Immature natural killer cell (primary cell): ENCODE results near the gene AKNAD1. TPM values are rescaled to one million over a fixed set of nuclear protein-coding genes. Genes with fewer than 3 reads are reported as not detected.
"Not testable (repeated sequence)": the region's sequence is repeated elsewhere in the genome, so short reads cannot be mapped to it uniquely, and the experiment has no call there.

Source experiments
- DNase-seq, 3 donors: peaks; one replicate each; pipeline ENCODE4 v3.0.0; 2022; ENCODE audit warnings: mixed read lengths in 1 of 3
- H3K27ac Mint-ChIP-seq, 6 donors: one replicate each; pipeline ENCODE4 v1.8.0; 2020; ENCODE audit warnings: mixed read lengths in 6 of 6, mild to moderate bottlenecking in 5 of 6, inconsistent platforms in 4 of 6, moderate library complexity in 3 of 6
- H3K27me3 Mint-ChIP-seq, 3 donors: one replicate each; pipeline ENCODE4 v1.8.0; 2020 to 2021; ENCODE audit warnings: low read depth in 3 of 3, mild to moderate bottlenecking in 3 of 3, mixed read lengths in 3 of 3, moderate library complexity in 3 of 3, inconsistent platforms in 1 of 3
- H3K36me3 Mint-ChIP-seq, 3 donors: one replicate each; pipeline ENCODE4 v1.8.0; 2020; ENCODE audit warnings: mixed read lengths in 3 of 3, inconsistent platforms in 2 of 3, mild to moderate bottlenecking in 2 of 3
- H3K4me1 Mint-ChIP-seq, 2 donors: one replicate each; pipeline ENCODE4 v1.8.0; 2020; ENCODE audit warnings: inconsistent platforms in 2 of 2, mild to moderate bottlenecking in 2 of 2, mixed read lengths in 2 of 2, moderate library complexity in 1 of 2
- H3K4me3 Mint-ChIP-seq, 5 donors: one replicate each; pipeline ENCODE4 v1.8.0; 2020; ENCODE audit warnings: mild to moderate bottlenecking in 5 of 5, mixed read lengths in 5 of 5, inconsistent platforms in 3 of 5, moderate library complexity in 3 of 5
- H3K9me3 Mint-ChIP-seq, 6 donors: one replicate each; pipeline ENCODE4 v1.8.0; 2020; ENCODE audit warnings: mild to moderate bottlenecking in 6 of 6, mixed read lengths in 6 of 6, inconsistent platforms in 4 of 6, moderate library complexity in 3 of 6
- polyA plus RNA-seq, 3 donors: library from polyadenylated mRNA; unstranded; fragments of 300-500 nt; fragmentation: Illumina TruSeq; gene quantifications; one replicate each; pipeline ENCODE4 v1.2.3, GENCODE V29; 2021

AKNAD1 gene, protein sequence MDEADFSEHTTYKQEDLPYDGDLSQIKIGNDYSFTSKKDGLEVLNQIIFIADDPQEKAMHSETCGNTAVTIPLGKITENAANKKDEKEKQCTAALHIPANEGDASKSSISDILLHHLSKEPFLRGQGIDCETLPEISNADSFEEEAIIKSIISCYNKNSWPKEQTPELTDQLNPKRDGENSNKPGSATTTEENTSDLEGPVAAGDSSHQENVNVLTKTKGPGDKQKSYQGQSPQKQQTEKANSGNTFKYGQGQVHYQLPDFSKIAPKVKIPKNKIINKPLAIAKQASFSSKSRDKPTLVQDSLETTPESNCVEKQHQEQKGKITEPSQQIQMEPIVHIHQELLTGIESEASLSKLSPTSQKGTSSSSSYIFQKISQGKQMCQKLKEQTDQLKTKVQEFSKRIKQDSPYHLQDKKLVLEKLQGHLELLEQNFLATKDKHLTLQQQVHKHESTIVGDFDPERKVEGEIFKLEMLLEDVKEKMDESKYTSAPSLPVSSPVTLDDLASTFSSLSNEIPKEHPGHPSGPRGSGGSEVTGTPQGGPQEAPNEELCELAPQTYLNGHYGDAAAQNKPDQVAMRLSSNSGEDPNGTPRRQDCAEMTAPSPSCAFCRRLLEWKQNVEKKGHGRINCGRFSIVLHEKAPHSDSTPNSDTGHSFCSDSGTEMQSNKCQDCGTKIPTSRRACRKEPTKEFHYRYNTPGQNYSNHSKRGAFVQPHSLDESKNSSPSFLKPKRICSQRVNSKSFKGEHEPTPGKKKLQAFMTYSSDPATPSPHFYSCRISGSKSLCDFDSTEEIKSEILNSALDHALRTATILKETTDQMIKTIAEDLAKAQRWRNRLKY
- not detected for polyA plus RNA-seq

DNA sequence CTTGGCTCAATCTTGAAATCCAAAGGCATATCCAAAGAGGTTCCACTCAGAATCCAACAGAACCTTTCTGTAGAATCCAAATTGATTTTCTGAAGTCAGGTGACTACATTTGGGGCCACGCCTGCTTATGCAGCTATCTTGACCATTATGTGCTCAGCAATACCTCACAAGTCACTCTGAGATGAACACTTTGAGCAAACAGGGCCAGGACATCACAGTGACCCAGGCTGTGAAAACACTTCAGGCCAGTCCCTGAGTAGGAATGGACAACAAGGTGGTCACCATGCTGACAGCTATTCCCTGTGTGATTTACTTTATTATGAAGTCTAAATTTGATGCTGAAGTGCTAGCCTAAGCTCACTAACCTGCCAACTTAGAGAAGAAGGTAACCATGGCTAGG lies at the start of gene AKNAD1:
TSS of gene AKNAD1 (minus strand) at position 101 of the 400 bp plus-strand sequence. CDS start 4,430 bp downstream, outside the sequence.
- H3K27me3 Mint-ChIP-seq: peaks cover 0 to 14% (median 4%) of the 10 kb centered on the region in 3 donors
- no peak within 1 kb of the TSS for H3K27ac Mint-ChIP-seq
- no peak within 1 kb of the TSS for H3K4me3 Mint-ChIP-seq
- peaks cover 9 to 10% of the 10 kb centered on the region in 2 donors for H3K4me1 Mint-ChIP-seq
- DNase-seq: no peak
- H3K9me3 Mint-ChIP-seq: no peaks in the 10 kb centered on the region
- H3K36me3 Mint-ChIP-seq: no peaks in the 10 kb centered on the region

DNA sequence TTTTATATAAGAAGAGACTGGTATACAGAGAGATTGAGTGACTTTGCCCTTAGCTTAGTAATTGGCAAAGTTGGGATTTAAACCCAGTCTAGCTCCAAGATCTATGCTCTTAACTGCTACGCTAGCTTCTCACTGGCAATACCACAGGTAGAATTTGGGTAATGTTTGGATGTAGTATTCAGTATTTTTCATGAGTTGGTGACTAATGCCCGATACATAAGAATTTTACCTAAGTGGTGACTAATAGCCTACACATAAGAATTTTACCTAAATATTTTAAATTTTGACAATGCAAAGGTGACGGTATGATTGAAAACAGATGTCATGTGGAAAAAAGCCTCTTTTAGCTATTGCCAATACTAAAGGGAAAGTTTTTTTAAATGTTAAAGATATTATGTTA lies 44.2 kb upstream of the AKNAD1 start:
- DNase-seq: no peak
- no peak overlapping the region for H3K27ac Mint-ChIP-seq
- H3K4me3 Mint-ChIP-seq: no peak overlapping the region
- no peaks in the 10 kb centered on the region for H3K4me1 Mint-ChIP-seq
- H3K9me3 Mint-ChIP-seq: no peaks in the 10 kb centered on the region
- peaks cover 0 to 3% (median 0%) of the 10 kb centered on the region in 3 donors for H3K27me3 Mint-ChIP-seq
- H3K36me3 Mint-ChIP-seq: peaks cover 0 to 6% (median 0%) of the 10 kb centered on the region in 3 donors

DNA sequence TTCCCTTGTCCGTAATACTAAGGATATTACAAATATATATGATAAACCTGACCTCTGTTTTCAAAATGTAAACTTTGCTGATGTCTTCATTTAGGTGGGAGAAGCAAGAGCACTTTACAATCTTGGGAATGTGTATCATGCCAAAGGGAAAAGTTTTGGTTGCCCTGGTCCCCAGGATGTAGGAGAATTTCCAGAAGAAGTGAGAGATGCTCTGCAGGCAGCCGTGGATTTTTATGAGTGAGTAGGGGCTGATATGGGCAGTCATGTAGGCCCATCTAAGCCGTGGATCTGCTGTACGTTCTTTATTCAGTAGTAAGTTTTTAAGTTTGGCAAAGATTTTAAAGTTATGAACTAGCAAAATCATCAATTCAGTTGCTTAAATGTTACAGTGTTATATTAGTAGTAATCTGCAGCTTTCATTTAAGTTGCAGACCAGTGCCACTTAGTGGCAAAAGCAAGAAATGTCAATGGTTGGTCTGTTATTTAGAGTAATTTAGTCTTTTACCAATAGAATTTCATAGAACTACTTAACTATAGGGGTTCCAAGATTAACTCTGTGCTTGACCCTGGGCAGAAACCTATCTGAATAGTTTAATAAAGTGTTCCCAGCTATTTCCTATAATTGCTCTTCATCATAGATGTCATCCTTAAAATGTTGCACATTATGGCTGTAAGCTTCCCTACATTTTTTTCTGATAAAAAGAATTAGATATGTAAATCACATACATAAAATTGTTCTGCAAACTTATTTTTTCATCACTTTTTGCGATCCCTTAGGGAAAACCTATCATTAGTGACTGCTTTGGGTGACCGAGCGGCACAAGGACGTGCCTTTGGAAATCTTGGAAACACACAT lies 41.2 kb upstream of the AKNAD1 start:
- no peaks in the 10 kb centered on the region for H3K27me3 Mint-ChIP-seq
- no peaks in the 10 kb centered on the region for H3K36me3 Mint-ChIP-seq
- peak; percentile 47 to 58 (median 49) for DNase-seq
- H3K27ac Mint-ChIP-seq: no peak overlapping the region
- no peaks in the 10 kb centered on the region for H3K9me3 Mint-ChIP-seq
- no peak overlapping the region for H3K4me3 Mint-ChIP-seq
- H3K4me1 Mint-ChIP-seq: no peaks in the 10 kb centered on the region

DNA sequence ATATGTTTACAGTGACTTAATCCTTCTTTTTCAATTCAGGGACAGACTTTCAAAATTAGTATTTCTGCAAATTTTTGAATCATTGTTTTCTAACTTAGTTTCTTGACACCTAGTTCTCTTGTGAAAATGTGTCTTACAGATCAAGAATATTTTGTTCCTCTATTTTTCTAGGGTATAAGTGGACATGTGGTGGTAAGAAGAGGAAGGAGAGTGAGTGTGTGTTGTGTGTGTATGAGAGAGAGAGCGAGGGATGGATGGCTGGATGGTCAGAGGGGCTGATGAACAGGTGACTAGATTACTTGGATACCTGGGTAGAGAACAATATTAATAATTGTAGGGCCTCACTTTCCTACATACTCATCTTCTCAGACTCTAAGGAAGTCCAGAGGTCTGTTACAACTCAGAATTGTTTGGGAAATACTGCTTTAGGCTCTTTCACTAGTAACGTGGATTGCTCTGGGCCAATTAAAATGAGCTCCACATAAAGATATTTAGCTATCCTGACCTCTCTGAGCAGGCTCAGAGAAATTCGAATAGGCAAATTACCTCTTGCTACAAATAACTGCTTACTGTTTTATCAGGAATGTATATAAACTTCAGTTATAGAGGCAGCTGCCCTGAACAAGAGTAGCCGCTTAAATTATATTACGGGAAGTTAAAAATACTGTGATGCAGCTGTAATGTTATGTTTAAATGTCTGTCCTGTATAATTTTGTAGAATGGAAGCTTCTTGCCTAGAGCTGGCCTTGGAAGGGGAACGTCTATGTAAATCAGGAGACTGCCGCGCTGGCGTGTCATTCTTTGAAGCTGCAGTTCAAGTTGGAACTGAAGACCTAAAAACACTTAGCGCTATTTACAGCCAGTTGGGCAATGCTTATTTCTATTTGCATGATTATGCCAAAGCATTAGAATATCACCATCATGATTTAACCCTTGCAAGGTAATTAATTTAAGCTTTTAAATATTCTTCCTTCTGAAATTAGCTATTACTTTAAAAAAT lies 39.6 kb upstream of the AKNAD1 start:
- no peaks in the 10 kb centered on the region for H3K4me1 Mint-ChIP-seq

DNA sequence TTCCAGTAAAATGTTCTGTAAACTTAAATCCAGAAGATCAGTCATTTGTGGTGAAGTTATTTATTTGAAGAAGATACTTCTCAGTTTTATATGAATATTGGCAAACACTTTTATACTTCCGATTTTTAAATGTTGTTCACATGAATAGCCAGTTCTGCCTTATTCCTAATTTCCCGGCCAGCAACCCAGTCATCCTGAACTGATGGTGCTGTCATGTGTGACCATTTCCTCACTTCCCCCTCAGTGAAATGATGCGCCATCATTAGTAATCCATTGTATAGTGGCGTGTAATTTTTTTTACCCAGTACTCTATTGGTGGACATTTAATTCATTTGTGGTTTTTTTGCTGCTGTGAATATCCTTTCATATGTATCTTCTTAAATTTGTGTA lies 36.2 kb upstream of the AKNAD1 start:
- Mint-ChIP-seq H3K4me1 (no peaks in the 10 kb centered on the region), H3K4me3 (no peak overlapping the region), H3K27me3 (peaks cover 0 to 2% (median 0%) of the 10 kb centered on the region in 3 donors), H3K9me3 (no peaks in the 10 kb centered on the region), H3K36me3 (no peaks in the 10 kb centered on the region), H3K27ac (no peak overlapping the region)
- DNase-seq: no peak

More for the DNA sequence above, 39.6 kb upstream of the AKNAD1 start:
- Mint-ChIP-seq H3K27ac (no peak overlapping the region), H3K4me3 (no peak overlapping the region), H3K36me3 (no peaks in the 10 kb centered on the region), H3K9me3 (no peaks in the 10 kb centered on the region), H3K27me3 (peaks cover 0 to 2% (median 0%) of the 10 kb centered on the region in 3 donors)
- no peak for DNase-seq

DNA sequence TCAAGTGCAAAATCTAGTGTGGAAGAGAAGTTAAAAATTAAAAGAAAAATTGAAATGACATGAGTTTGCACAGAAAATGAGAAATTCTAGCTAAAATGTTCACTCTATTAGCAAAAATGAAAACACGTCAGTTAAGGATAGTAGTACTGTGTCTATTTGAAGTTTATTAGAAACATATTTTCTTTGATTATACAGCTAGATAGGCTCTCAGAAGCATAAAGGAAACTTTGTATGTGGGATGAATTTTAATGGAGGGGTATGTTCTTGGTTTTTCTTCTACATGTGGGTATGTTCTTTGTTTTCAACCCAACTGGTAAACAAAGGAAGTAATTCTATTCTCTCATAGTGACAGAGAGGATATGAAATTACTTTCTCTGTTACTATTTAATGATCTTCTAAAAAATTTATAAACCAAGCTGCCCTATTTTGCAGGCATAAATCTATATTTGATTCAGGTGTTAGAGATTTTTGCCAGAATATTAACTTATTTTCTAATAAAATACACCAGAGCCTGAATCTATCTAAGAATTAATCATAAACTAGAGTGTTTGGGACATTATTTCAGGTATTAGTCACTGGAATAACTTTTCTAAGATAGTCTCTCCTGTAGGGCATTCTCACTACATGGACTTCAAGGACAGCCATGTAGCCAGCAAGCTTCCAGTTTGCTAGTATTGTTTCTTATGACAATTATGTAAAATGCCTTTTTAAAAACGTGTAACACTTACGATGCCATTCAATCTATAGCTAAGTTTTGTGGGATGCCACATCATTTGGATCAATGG lies 35.7 kb upstream of the AKNAD1 start:
- H3K4me3 Mint-ChIP-seq: no peak overlapping the region
- no peaks in the 10 kb centered on the region for H3K36me3 Mint-ChIP-seq
- peaks cover 0 to 2% (median 0%) of the 10 kb centered on the region in 3 donors for H3K27me3 Mint-ChIP-seq
- no peak overlapping the region for H3K27ac Mint-ChIP-seq
- no peaks in the 10 kb centered on the region for H3K4me1 Mint-ChIP-seq
- H3K9me3 Mint-ChIP-seq: no peaks in the 10 kb centered on the region
- no peak for DNase-seq

DNA sequence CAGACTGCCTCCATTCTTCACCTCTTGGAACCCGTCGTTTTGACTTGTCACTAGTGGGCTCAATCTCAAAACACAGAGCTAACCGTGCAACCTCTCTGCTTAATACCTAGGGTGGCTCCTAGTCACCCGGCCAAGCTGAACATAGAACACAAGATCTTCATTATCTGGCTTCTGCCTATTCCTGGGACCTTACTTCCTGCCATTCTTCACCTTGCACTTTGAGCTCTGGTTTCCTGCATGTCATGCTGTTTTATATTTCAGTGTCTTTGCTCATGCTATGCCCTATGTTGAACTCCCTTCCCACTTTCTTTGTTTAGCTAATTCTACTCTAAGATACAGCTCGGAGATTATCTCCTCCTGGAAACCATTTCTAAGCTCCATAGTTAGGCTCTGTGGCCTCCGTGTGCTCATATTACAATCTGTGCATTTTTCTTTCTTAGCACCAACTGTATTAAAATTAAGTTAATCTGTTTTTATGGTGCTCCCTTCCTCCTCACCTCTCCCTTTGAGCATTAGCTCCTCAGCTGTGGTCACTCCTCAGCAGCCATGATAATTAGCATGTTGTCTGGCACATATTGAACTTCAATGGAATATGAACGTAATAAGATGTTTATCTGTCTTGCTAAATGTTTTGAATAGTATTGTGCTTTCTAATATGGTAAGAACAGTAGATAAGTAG lies 33.0 kb upstream of the AKNAD1 start:
- Mint-ChIP-seq H3K4me3 (no peak overlapping the region), H3K9me3 (no peaks in the 10 kb centered on the region), H3K36me3 (no peaks in the 10 kb centered on the region), H3K4me1 (no peaks in the 10 kb centered on the region), H3K27me3 (peaks cover 0 to 2% (median 0%) of the 10 kb centered on the region in 3 donors), H3K27ac (no peak overlapping the region)
- DNase-seq: no peak

DNA sequence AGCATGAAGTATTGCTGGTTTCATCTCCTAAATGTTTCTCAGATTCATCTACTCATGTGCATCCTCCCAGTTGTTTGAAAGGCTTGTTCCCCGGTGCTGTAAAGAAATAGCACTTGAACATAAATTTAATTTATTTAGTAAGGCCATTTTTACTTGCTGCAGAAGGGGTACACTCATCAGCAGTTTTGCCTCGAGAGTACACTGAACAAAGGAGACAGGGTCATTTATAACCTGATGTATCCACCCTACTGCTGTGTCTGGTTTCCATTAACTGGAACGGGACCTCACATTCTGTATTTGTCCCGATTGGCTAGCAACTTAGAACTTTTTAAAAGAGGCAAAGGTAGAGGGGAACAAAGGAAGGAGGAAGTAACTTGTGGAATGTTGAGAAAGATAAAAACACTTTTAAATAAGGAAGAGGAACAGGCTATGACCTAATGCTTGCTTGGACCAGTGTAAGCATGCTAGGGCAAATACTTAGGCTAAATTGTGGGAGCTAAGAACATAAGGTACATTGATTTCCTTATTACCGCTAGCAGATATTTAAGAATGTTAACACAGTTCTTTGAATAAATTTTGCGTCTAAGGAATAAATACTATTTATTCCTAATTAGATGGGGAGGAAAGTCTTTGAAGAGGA lies 32.2 kb upstream of the AKNAD1 start:
- DNase-seq, H3K9me3 Mint-ChIP-seq, H3K36me3 Mint-ChIP-seq, H3K27me3 Mint-ChIP-seq, H3K4me1 Mint-ChIP-seq, H3K27ac Mint-ChIP-seq, H3K4me3 Mint-ChIP-seq: not testable (repeated sequence)

DNA sequence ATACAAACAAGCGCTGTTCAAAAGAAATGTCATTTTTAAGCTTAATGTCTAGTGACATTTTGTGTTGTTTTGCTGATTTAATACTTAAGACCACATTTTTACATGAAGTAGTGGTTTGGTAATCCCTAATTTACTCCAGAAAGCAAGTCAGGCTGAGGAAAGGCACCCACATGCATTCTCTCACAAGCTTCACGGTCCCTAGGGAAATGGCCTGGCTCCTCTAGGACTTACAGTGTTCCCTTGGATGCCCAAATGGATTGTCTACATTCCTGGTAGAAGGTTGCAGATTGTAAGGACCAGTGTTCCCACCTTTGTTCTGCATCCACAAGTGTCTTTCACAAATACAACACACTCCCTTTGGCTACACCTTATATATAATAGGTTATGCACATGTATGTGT lies 29.4 kb upstream of the AKNAD1 start:
- Mint-ChIP-seq H3K27me3 (no peaks in the 10 kb centered on the region), H3K4me1 (no peaks in the 10 kb centered on the region), H3K27ac (no peak overlapping the region)

DNA sequence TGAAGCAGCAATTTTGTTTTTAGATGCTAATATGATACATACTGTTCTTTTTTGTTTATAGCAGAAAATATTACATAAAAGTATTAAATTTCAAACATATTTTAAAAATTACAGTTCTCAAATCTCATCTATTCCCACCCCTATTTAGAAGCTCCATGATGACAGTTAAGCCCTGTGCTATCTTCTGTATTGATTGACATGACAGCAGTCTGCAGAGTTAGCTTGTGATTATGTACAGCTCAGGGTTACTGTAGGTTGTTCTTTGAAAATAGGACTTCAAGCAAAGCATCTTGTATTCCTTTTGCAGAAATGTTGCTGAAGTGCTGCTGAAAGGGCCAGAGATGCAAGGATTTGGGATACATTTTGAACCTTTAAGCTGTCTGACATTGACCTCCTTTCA lies 28.1 kb upstream of the AKNAD1 start:
- no peak overlapping the region for H3K27ac Mint-ChIP-seq
- H3K27me3 Mint-ChIP-seq: no peaks in the 10 kb centered on the region
- no peak for DNase-seq
- H3K4me3 Mint-ChIP-seq: no peak overlapping the region
- H3K9me3 Mint-ChIP-seq: no peaks in the 10 kb centered on the region
- no peaks in the 10 kb centered on the region for H3K36me3 Mint-ChIP-seq
- H3K4me1 Mint-ChIP-seq: no peaks in the 10 kb centered on the region

More for the DNA sequence above, 29.4 kb upstream of the AKNAD1 start:
- Mint-ChIP-seq H3K36me3 (no peaks in the 10 kb centered on the region), H3K9me3 (no peaks in the 10 kb centered on the region), H3K4me3 (no peak overlapping the region)
- DNase-seq: no peak

DNA sequence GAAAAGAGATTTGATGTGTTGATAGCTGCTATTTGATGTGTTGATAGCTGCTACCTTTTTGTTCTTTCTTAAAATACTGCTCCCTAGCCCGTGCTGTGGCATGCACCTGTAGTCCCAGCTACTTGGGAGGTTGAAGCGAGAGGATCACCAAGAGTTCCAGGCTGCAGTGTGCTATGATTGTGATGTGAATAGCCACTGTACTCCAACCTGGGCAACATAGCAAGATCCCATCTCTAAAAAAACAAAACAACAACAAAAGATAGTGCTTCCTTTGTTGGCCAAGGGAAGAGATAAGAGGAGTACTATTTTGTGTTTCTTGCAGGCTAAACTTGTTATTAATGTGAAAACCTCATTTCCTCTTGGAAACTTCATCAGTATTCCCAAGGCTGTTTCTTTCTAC lies 25.9 kb upstream of the AKNAD1 start:
- Mint-ChIP-seq H3K4me1 (peaks cover 3 to 8% of the 10 kb centered on the region in 2 donors), H3K9me3 (no peaks in the 10 kb centered on the region), H3K27ac (no peak overlapping the region), H3K4me3 (no peak overlapping the region), H3K27me3 (peaks cover 0 to 3% (median 2%) of the 10 kb centered on the region in 3 donors), H3K36me3 (no peaks in the 10 kb centered on the region)
- DNase-seq: no peak
